Kidney (tissue), 14 donors: ENCODE measurements around the gene CD59. TPM values are rescaled to one million over a fixed set of nuclear protein-coding genes. Genes with fewer than 3 reads are reported as not detected.

Experiments used
- DNase-seq, 5 donors: peaks; one replicate each; pipeline ENCODE4 v3.0.0-alpha.2; 2013 to 2020
- FAIRE-seq: peaks from 2 replicates; lab custom pipeline; 2012; peaks lifted over from hg19 to GRCh38; lab: Jason Lieb, UNC
- H3K27ac ChIP-seq, 2 donors: one replicate each; pipeline ENCODE4 v1.7.0; 2013; ENCODE audit warnings: low read depth in 2 of 2, low read length in 2 of 2, inconsistent platforms in 1 of 2
- H3K27me3 ChIP-seq: one replicate; pipeline ENCODE4 v1.7.1; 2013; ENCODE audit warnings: low read length, inconsistent platforms; ENCODE audit not compliant: control insufficient read depth, insufficient read depth
- H3K36me3 ChIP-seq, 3 donors: one replicate each; pipeline versions ENCODE4 v1.7.0 to v1.7.1; 2013; ENCODE audit warnings: low read length in 3 of 3, control low read depth in 1 of 3, inconsistent platforms in 1 of 3; ENCODE audit not compliant: insufficient read depth in 3 of 3, control insufficient read depth in 2 of 3
- H3K4me1 ChIP-seq, 3 donors: one replicate each; pipeline versions ENCODE4 v1.7.0 to v1.7.1; 2013; ENCODE audit warnings: low read length in 3 of 3, inconsistent platforms in 1 of 3, low read depth in 1 of 3; ENCODE audit not compliant: control insufficient read depth in 2 of 3, insufficient read depth in 2 of 3
- H3K4me3 ChIP-seq, 3 donors: one replicate each; pipeline versions ENCODE4 v1.7.0 to v1.8.1; 2013; ENCODE audit warnings: low read length in 3 of 3, control low read depth in 1 of 3, inconsistent platforms in 1 of 3
- H3K9ac ChIP-seq, 3 donors: one replicate each; pipeline versions ENCODE4 v1.7.0 to v1.7.1; 2013; ENCODE audit warnings: low read length in 3 of 3, control low read depth in 1 of 3, inconsistent platforms in 1 of 3
- H3K9me3 ChIP-seq, 3 donors: one replicate each; pipeline versions ENCODE4 v1.7.0 to v1.7.1; 2013; ENCODE audit warnings: low read length in 3 of 3, control low read depth in 1 of 3, inconsistent platforms in 1 of 3; ENCODE audit not compliant: control insufficient read depth in 2 of 3, insufficient read depth in 1 of 3
- intact Hi-C: fragments of 100-400 bp; cut with DNase I; formaldehyde crosslinking; loops from one replicate; pipeline ENCODE4 v1.11.1; 2022
- polyA plus RNA-seq: library from polyadenylated mRNA; stranded (reverse); fragments of 350-450 nt; fragmentation: Illumina TruSeq; extraction: RNeasy Lipid Tissue Mini Kit (QIAGEN cat#74804); gene quantifications from one replicate; pipeline ENCODE4 v1.2.3, GENCODE V29; 2014; ENCODE audit warnings: low read depth, low replicate concordance; ENCODE audit not compliant: insufficient read depth
- total RNA-seq: library from RNA; stranded (reverse); fragmentation: NEBNext Ultra II Directional; extraction: Animal tissue kit (Norgen Biotek cat#: 25700); gene quantifications from one replicate; pipeline ENCODE4 v1.2.1, GENCODE V29; 2021
- TF ChIP-seq, protein P1 (sequence below): IDR thresholded peaks from 3 replicates; pipeline ENCODE4 v1.5.1; 2012; ENCODE audit warnings: mild to moderate bottlenecking, moderate library complexity, borderline replicate concordance; ENCODE audit not compliant: insufficient read depth; ENCODE audit errors: extremely low read depth
- donor health status: control.
- donor health status: control.
- donor health status: control.
- donor health status: control.
- donor health status: control.
- donor health status: DM: yes; HTN: yes; CAD: no.
- donor health status: Normal renal cell carcinoma (clear cell type).

The CD59 gene
- total and polyA plus RNA-seq, 2 donors from 2014 or later, result 559 to 1,010 TPM

DNA sequence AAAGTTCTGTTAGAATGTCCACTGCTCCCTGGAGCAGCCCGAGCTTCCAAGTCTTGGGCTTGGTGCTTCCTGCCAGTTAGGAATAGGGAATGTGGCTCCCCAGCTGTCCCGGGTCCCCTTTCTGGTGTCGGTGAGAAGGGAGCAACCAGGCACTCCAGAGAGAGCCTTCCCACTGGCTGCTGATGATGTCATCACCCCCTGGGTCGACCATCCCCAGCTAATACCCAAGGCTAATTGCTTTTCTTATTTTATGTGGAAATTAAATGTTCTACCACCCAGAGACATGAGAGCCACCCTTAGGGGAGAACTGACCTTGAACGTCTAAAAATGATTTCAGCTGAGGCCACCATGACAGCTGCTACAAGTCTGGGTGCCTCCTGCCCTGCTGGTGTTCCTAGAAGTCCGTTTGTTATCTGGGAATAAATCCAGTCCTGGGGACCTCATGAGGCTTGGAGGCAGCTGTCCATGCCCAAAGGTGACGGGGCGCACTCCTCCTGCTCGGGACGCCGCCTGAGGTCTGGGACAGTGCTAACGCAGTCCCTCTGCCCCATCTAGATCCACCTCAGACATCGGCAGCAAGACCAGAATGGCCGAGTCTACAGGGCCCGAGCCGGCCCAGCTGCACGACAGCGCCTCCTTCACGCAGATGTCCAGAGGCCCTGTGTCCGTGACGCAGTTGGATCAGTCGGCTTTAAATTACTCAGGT, 77.9 kb downstream of the CD59 start:
- no peaks in the 10 kb centered on the region for H3K27me3 ChIP-seq
- H3K27ac ChIP-seq, result no peak overlapping the region
- no peaks in the 10 kb centered on the region for H3K36me3 ChIP-seq
- H3K9me3 ChIP-seq, result no peaks in the 10 kb centered on the region
- intact Hi-C loops, result no loop called here
- FAIRE-seq (no peak), DNase-seq (no peak)
- no peak overlapping the region for H3K4me3 ChIP-seq
- H3K4me1 ChIP-seq, result peaks cover 0 to 5% (median 0%) of the 10 kb centered on the region in 3 donors
- H3K9ac ChIP-seq, result no peak overlapping the region
- TF ChIP-seq, protein P1, sequence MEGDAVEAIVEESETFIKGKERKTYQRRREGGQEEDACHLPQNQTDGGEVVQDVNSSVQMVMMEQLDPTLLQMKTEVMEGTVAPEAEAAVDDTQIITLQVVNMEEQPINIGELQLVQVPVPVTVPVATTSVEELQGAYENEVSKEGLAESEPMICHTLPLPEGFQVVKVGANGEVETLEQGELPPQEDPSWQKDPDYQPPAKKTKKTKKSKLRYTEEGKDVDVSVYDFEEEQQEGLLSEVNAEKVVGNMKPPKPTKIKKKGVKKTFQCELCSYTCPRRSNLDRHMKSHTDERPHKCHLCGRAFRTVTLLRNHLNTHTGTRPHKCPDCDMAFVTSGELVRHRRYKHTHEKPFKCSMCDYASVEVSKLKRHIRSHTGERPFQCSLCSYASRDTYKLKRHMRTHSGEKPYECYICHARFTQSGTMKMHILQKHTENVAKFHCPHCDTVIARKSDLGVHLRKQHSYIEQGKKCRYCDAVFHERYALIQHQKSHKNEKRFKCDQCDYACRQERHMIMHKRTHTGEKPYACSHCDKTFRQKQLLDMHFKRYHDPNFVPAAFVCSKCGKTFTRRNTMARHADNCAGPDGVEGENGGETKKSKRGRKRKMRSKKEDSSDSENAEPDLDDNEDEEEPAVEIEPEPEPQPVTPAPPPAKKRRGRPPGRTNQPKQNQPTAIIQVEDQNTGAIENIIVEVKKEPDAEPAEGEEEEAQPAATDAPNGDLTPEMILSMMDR, result no peak

GRCh38 chr11:33657757-33658156, 78.5 kb downstream of the CD59 start:
- Histone ChIP-seq H3K36me3 (no peaks in the 10 kb centered on the region), H3K27ac (no peak overlapping the region), H3K27me3 (no peaks in the 10 kb centered on the region), H3K9ac (no peak overlapping the region), H3K9me3 (no peaks in the 10 kb centered on the region), H3K4me3 (no peak overlapping the region), H3K4me1 (peaks cover 0 to 5% (median 0%) of the 10 kb centered on the region in 3 donors)
- TF ChIP-seq, protein P1, result no peak
- FAIRE-seq (no peak), DNase-seq (no peak)
- intact Hi-C loops, result no loop called here

GRCh38 chr11:33656768-33657167, 79.5 kb downstream of the CD59 start:
- FAIRE-seq, result no peak
- intact Hi-C loops, result no loop called here
- no peaks in the 10 kb centered on the region for H3K27me3 ChIP-seq

More at GRCh38 chr11:33656768-33657167, 79.5 kb downstream of the CD59 start:
- DNase-seq, result no peak
- Histone ChIP-seq H3K36me3 (no peaks in the 10 kb centered on the region), H3K4me1 (peaks cover 0 to 5% (median 0%) of the 10 kb centered on the region in 3 donors), H3K4me3 (no peak overlapping the region), H3K27ac (no peak overlapping the region), H3K9me3 (no peaks in the 10 kb centered on the region), H3K9ac (no peak overlapping the region)
- TF ChIP-seq, protein P1, result no peak
